OCI-LY3 (cell line): ENCODE results near the gene ZCCHC2.
A peak's percentile ranks its signal among the peaks of the same experiment; 100 is the strongest.

Experiments
- H2AFZ ChIP-seq: fragments of 200-600, 300-600 bp; shearing (Covaris generic); 2 replicates; pipeline ENCODE4 v1.6.0; 2014; ENCODE audit warnings: antibody characterized with exemption, low read depth, low read length
- H3K27ac ChIP-seq: fragments of 200-600, 300-600 bp; sonication (generic); 2 replicates; pipeline ENCODE4 v1.5.1; 2014; ENCODE audit warnings: mild to moderate bottlenecking, low read length, moderate library complexity, mixed read lengths
- H3K27me3 ChIP-seq: fragments of 200-600, 300-600 bp; sonication (generic); 2 replicates; pipeline ENCODE4 v1.6.1; 2014; ENCODE audit warnings: low read depth, low read length, mixed read lengths
- H3K36me3 ChIP-seq: fragments of 200-600, 300-600 bp; sonication (generic); replicated peaks from 2 replicates; pipeline ENCODE3; 2014; ENCODE audit warnings: low read depth, low read length, mixed read lengths
- H3K4me1 ChIP-seq: fragments of 300-600, 200-600 bp; sonication (generic); 2 replicates; pipeline ENCODE4 v1.6.1; 2014; ENCODE audit warnings: low read length, mixed read lengths
- H3K4me2 ChIP-seq: fragments of 200-600, 300-600 bp; sonication (generic); 2 replicates; pipeline ENCODE4 v1.6.1; 2014; ENCODE audit warnings: low read length, mixed read lengths
- H3K4me3 ChIP-seq: fragments of 300-600, 200-600 bp; sonication (generic); 2 replicates; pipeline ENCODE4 v1.5.1; 2014; ENCODE audit warnings: antibody characterized with exemption, mild to moderate bottlenecking, low read length, moderate library complexity
- H3K79me2 ChIP-seq: fragments of 300-600, 200-600 bp; shearing (Covaris generic); 2 replicates; pipeline ENCODE4 v1.6.1; 2014; ENCODE audit warnings: mild to moderate bottlenecking, low read length, mixed read lengths
- H3K9ac ChIP-seq: fragments of 300-600, 200-600 bp; shearing (Covaris generic); 2 replicates; pipeline ENCODE4 v1.6.0; 2014; ENCODE audit warnings: mild to moderate bottlenecking, low read length, moderate library complexity
- H3K9me3 ChIP-seq: fragments of 200-600, 300-600 bp; shearing (Covaris generic); 2 replicates; pipeline ENCODE4 v1.6.1; 2014; ENCODE audit warnings: low read length, mixed read lengths; ENCODE audit not compliant: insufficient read depth
- H4K20me1 ChIP-seq: fragments of 200-600, 300-600 bp; sonication (generic); 2 replicates; pipeline ENCODE4 v1.6.1; 2016; ENCODE audit warnings: low read length, mixed read lengths; ENCODE audit not compliant: insufficient read depth
- CTCF ChIP-seq: fragments of 200-600, 300-600 bp; sonication (generic); IDR thresholded peaks from 2 replicates; pipeline ENCODE4 v1.5.1; 2014; ENCODE audit warnings: antibody characterized with exemption, low read length, low read depth
- EZH2phosphoT487 ChIP-seq: fragments of 200-600 bp; shearing (Covaris generic); IDR thresholded peaks from 2 replicates; pipeline ENCODE4 v1.6.1; 2018; ENCODE audit warnings: antibody characterized with exemption, mixed run types, low read depth

The ZCCHC2 gene

GRCh38 chr18:62576271-62576670, 53.4 kb downstream of the ZCCHC2 start:
- H2AFZ ChIP-seq, result no peak overlapping the region
- H3K36me3 ChIP-seq, result peaks cover 51% of the 10 kb centered on the region
- H3K9me3 ChIP-seq, result no peaks in the 10 kb centered on the region
- H3K27ac ChIP-seq, result no peak overlapping the region
- peaks cover 38% of the 10 kb centered on the region for H3K4me1 ChIP-seq
- peaks cover 5% of the 10 kb centered on the region; the same call in 1 of the 2 replicates for H4K20me1 ChIP-seq
- peak overlapping the region; percentile 49 for H3K4me3 ChIP-seq
- peak overlapping the region; percentile 76 for H3K4me2 ChIP-seq
- 0 out of 2 replicates have a peak, but pooled peaks cover 6% of the 10 kb centered on the region for H3K79me2 ChIP-seq
- no peaks in the 10 kb centered on the region for H3K27me3 ChIP-seq
- H3K9ac ChIP-seq, result no peak overlapping the region
- TF ChIP-seq EZH2phosphoT487 (no peak), CTCF (no peak)

DNA sequence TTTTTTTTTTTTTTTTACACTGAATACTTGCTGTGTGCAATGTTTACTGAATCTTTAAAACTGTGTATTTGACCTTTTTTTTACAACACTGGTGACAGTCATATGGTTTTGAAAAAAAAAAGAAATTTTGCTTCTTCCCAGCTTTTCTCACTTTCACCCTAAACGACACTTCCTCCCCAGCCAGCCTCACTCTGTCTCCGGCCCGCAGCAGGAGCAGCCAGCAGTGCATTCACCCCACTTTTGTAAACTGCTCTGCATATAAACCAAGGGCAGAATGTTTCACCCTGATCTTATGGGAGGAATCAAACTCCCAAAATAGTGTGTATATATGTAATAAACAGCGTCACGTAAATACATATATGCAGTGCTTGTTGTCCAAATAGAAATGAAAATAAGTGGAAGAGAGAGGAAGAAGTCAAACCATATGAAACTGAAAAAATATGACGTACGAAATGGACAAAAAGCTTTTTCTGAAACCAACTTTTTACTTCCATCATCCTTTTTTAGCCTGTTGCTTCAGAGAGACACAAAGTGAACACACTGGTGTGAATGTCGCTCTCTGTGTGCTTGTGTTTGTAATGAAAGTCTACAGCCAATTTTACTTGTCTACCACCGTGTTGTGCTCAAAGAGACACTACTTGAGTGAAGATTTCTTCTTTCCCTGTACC, 54.2 kb downstream of the ZCCHC2 start:
- H3K27ac ChIP-seq, result peak overlapping the region; percentile 10
- H3K4me2 ChIP-seq, result peak overlapping the region; percentile 76
- H3K4me3 ChIP-seq, result peak overlapping the region; percentile 49
- H3K4me1 ChIP-seq, result peaks cover 31% of the 10 kb centered on the region
- H4K20me1 ChIP-seq, result peaks cover 5% of the 10 kb centered on the region; the same call in 1 of the 2 replicates
- H3K27me3 ChIP-seq, result no peaks in the 10 kb centered on the region
- no peak for TF ChIP-seq CTCF
- no peak for TF ChIP-seq EZH2phosphoT487
- no peak overlapping the region; the same call in 1 of the 2 replicates for H2AFZ ChIP-seq
- H3K9me3 ChIP-seq, result no peaks in the 10 kb centered on the region
- H3K79me2 ChIP-seq, result 0 out of 2 replicates have a peak, but pooled peaks cover 6% of the 10 kb centered on the region
- H3K36me3 ChIP-seq, result peaks cover 44% of the 10 kb centered on the region
- H3K9ac ChIP-seq, result peak overlapping the region; percentile 14; the same call in 1 of the 2 replicates

GRCh38 chr18:62577765-62578164, 54.9 kb downstream of the ZCCHC2 start:
- Histone ChIP-seq H3K27me3 (no peaks in the 10 kb centered on the region), H3K4me2 (peak overlapping the region; percentile 76; the same call in 1 of the 2 replicates), H3K36me3 (peaks cover 37% of the 10 kb centered on the region), H3K9ac (no peak overlapping the region), H3K27ac (no peak overlapping the region), H3K9me3 (no peaks in the 10 kb centered on the region), H3K4me1 (peaks cover 28% of the 10 kb centered on the region), H3K4me3 (no peak overlapping the region), H3K79me2 (0 out of 2 replicates have a peak, but pooled peaks cover 6% of the 10 kb centered on the region), H2AFZ (no peak overlapping the region), H4K20me1 (peaks cover 5% of the 10 kb centered on the region; the same call in 1 of the 2 replicates)
- TF ChIP-seq CTCF (no peak), EZH2phosphoT487 (no peak)

GRCh38 chr18:62578980-62579511, 56.2 kb downstream of the ZCCHC2 start:
- H3K9ac ChIP-seq, result no peak overlapping the region
- 0 out of 2 replicates have a peak, but pooled peaks cover 6% of the 10 kb centered on the region for H3K79me2 ChIP-seq
- peaks cover 40% of the 10 kb centered on the region for H3K4me1 ChIP-seq
- H2AFZ ChIP-seq, result no peak overlapping the region
- H3K36me3 ChIP-seq, result peaks cover 29% of the 10 kb centered on the region
- no peak overlapping the region for H3K4me3 ChIP-seq
- no peaks in the 10 kb centered on the region for H3K27me3 ChIP-seq
- H3K4me2 ChIP-seq, result no peak overlapping the region
- no peak overlapping the region for H3K27ac ChIP-seq
- peaks cover 11% of the 10 kb centered on the region; the same call in 1 of the 2 replicates for H4K20me1 ChIP-seq
- TF ChIP-seq CTCF (no peak), EZH2phosphoT487 (no peak)
- H3K9me3 ChIP-seq, result no peaks in the 10 kb centered on the region
